Astrocyte of the spinal cord (primary cell): ENCODE results near the gene MTMR3.

Source experiments
- DNase-seq: peaks from one replicate; pipeline ENCODE4 v3.0.0; 2011; ENCODE audit warnings: low read depth, low spot score
- H3K4me3 ChIP-seq: 2 replicates; pipeline ENCODE4 v1.5.1; 2011; ENCODE audit warnings: low read depth, mild to moderate bottlenecking, low read length, moderate library complexity
- in situ Hi-C: cut with HindIII; loops from 2 replicates; pipeline ENCODE4 v1.10.0; 2017; ENCODE audit warnings: low sequenced_read_pairs
- TF ChIP-seq, protein P1 (sequence below): IDR thresholded peaks from 2 replicates; pipeline ENCODE4 v1.5.1; 2012; ENCODE audit warnings: low read depth, mild to moderate bottlenecking, low read length, inconsistent platforms

The MTMR3 gene

DNA sequence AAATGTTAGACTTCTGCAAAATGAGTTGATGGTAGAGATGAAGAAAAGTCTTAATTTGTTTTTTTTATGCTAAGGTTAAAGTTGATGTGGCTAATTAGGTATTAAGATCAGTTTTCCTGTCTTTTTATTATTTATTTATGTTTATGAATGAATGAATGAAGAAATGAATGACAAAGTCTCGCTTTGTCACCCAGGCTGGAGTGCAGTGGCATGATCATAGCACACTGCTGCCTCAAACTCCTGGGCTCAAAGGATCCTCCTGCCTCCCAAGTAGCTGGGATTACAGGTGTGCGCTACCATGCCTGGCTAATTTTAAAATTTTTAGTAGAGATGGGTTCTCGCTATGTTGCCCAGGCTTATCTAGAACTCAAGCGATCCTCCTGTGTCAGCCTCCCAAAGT, 29.2 kb downstream of the MTMR3 start:
- in situ Hi-C loops = no loop called here
- TF ChIP-seq, protein P1, sequence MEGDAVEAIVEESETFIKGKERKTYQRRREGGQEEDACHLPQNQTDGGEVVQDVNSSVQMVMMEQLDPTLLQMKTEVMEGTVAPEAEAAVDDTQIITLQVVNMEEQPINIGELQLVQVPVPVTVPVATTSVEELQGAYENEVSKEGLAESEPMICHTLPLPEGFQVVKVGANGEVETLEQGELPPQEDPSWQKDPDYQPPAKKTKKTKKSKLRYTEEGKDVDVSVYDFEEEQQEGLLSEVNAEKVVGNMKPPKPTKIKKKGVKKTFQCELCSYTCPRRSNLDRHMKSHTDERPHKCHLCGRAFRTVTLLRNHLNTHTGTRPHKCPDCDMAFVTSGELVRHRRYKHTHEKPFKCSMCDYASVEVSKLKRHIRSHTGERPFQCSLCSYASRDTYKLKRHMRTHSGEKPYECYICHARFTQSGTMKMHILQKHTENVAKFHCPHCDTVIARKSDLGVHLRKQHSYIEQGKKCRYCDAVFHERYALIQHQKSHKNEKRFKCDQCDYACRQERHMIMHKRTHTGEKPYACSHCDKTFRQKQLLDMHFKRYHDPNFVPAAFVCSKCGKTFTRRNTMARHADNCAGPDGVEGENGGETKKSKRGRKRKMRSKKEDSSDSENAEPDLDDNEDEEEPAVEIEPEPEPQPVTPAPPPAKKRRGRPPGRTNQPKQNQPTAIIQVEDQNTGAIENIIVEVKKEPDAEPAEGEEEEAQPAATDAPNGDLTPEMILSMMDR = no peak
- DNase-seq = no peak
- no peak overlapping the region for H3K4me3 ChIP-seq

GRCh38 chr22:29912605-29913398, 29.8 kb downstream of the MTMR3 start:
- no peak overlapping the region for H3K4me3 ChIP-seq
- peak; percentile 92 for DNase-seq
- in situ Hi-C loops = no loop called here
- TF ChIP-seq, protein P1 = no peak

GRCh38 chr22:29914165-29914564, 31.2 kb downstream of the MTMR3 start:
- DNase-seq = peak; percentile 56
- in situ Hi-C loops = no loop called here
- TF ChIP-seq, protein P1 = no peak
- no peak overlapping the region for H3K4me3 ChIP-seq

DNA sequence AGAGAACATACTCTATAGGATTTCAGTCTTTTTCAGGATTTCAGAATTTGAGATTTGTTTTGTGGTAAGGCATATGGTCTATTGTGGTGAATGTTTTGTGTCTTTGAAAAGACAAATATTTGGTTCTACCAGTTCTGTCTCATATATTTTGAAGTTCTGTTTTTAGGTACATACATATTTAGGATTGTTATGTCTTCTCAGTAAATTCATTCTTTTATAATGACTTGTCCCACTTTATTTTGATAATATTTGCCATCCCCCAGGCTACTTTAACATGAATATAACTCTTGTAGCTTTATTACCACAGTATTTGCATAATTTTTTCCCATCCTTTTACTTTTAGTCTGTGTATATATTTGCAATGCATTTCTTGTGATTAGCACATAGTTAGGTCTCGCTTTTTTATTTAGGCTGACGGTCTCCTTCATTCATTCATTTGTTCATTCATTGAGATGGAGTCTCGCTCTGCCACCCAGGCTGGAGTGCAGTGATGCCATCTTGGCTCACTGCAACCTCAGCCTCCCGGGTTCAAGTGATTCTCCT, 32.1 kb downstream of the MTMR3 start:
- in situ Hi-C loops = no loop called here
- TF ChIP-seq, protein P1 = no peak

DNA sequence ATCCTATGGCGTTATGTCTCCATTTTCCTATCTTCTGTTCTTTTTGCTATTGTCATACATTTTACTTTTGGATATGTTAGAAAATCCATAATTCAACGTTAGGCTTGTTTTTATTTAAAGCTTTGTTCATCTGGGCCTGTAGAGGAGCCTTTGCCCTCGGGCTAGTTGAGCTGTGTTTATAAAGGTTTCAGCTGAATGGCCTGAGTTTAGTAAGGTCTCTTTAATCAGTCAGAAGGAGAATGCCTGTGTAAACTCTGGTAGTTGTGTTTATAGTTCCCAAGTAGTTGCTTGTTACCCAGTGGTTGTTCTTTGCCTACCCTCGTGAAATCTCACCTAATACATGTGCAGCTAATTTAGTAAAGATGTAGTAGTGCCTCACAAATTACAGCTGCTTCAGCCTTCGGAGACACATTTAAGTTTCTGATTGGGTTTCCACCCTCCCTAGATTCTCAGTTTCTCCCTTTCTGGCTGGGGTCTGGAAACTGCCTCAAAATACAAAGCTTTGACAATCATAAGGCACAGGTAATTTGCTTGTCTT, 33.1 kb downstream of the MTMR3 start:
- no peak for DNase-seq
- TF ChIP-seq, protein P1 = no peak
- in situ Hi-C loops = no loop called here
- no peak overlapping the region for H3K4me3 ChIP-seq

More for the DNA sequence above, 32.1 kb downstream of the MTMR3 start:
- H3K4me3 ChIP-seq = no peak overlapping the region
- no peak for DNase-seq

- TF ChIP-seq, protein P1 = no peak
- in situ Hi-C loops = no loop called here
Observed at GRCh38 chr22:29917052-29917902, 34.3 kb downstream of the MTMR3 start.

More at GRCh38 chr22:29917052-29917902, 34.3 kb downstream of the MTMR3 start:
- H3K4me3 ChIP-seq = no peak overlapping the region
- no peak for DNase-seq
